GM12872 (cell line): Measurements from ENCODE around the gene MEAF6.
A peak's percentile ranks its signal among the peaks of the same experiment; 100 is the strongest.

ENCODE experiments used
- TF ChIP-seq, protein P1 (sequence below): IDR thresholded peaks from 3 replicates; pipeline ENCODE4 v1.5.1; 2011; ENCODE audit warnings: low read depth, mild to moderate bottlenecking, low read length, moderate library complexity; ENCODE audit not compliant: insufficient read depth

MEAF6 gene

GRCh38 chr1:37514350-37515184 is at the start of gene MEAF6:
Gene MEAF6, minus strand, starts transcription at chr1:37514766. Its CDS starts 20 bp downstream, at chr1:37514746.
- TF ChIP-seq, protein P1, sequence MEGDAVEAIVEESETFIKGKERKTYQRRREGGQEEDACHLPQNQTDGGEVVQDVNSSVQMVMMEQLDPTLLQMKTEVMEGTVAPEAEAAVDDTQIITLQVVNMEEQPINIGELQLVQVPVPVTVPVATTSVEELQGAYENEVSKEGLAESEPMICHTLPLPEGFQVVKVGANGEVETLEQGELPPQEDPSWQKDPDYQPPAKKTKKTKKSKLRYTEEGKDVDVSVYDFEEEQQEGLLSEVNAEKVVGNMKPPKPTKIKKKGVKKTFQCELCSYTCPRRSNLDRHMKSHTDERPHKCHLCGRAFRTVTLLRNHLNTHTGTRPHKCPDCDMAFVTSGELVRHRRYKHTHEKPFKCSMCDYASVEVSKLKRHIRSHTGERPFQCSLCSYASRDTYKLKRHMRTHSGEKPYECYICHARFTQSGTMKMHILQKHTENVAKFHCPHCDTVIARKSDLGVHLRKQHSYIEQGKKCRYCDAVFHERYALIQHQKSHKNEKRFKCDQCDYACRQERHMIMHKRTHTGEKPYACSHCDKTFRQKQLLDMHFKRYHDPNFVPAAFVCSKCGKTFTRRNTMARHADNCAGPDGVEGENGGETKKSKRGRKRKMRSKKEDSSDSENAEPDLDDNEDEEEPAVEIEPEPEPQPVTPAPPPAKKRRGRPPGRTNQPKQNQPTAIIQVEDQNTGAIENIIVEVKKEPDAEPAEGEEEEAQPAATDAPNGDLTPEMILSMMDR: peak; percentile 69

DNA sequence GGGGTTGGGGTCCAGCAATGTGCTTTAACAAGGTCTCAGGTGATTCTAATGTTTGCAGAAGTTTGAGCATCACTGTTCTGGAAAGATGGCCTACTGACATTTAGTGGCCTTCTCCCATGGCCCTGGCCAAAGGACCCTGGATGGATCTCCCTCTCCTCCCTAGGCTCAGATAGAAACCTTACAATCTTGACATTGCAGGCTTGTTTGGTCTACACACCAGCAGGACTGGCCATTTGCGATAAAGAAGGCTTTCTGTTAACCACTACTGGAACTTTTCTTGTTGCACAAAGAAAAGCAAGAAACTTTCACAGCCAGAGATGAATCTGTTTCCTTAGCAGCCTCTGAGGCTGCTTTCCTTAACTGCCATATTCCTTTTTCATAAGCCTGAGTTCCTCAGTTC is 48.4 kb upstream of the MEAF6 start:
- TF ChIP-seq, protein P1: no peak

DNA sequence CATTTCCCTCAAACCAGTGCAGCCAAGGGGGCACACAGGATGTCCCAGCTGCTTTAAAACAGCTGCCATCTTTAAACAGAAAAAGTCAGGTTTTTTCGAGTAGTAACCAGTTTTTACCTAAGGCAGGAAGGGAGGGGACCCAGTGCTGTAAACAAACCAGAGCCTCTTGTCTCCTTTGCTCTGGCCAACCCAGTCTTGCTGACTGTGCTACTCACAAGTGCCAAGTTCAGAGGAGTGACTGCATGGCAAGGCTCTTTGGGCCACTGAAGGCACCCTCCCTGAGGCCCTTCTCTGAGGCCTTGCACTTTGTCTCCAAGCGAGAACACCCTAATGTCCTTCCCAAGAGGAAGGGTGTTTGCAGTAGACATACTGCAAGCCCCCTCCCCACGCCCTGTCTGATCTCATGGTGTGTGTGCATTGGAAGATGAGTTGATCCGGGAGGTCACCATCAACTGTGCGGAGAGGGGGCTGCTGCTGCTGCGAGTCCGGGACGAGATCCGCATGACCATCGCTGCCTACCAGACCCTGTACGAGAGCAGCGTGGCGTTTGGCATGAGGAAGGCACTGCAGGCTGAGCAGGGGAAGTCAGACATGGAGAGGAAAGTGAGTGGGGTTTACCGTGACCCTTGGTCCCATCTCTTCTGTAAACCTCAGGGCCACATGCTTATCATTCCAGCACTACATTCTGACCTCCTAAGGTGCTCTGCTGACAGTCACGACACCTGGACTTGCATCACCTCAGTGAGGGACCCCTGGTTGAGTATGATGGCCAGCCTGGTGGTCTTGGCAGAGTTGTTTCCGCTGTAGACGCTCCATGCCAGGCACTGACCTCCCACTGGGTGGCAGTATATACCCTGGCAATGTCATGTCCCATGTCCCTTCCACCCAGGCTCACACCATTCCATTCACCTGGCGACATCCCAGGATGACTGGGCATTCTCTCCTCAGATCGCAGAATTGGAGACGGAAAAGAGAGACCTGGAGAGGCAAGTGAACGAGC is 46.9 kb upstream of the MEAF6 start:
- TF ChIP-seq, protein P1: peak; percentile 76

- TF ChIP-seq, protein P1: no peak
Observed at GRCh38 chr1:37560401-37561132, 46.0 kb upstream of the MEAF6 start.

DNA sequence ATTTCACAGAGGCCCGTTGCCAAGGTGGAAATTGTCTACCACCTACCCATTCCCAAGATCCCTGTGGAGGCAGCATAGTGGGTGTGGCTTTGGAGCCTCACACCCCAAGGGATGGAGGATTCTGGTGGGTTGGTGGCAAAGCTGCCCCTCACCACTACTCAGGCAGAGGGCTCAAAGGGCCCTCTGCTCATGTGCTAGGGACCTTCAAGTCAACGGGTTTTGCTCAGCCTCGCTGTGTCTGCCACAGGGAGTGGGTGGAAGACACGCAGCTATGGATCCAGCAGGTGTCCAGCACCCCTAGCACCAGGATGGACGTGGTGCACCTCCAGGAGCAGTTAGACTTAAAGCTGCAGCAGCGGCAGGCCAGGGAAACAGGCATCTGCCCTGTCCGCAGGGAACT is 44.5 kb upstream of the MEAF6 start:
- TF ChIP-seq, protein P1: no peak

GRCh38 chr1:37558411-37558810 is 43.8 kb upstream of the MEAF6 start:
- TF ChIP-seq, protein P1: no peak
